Measurements from ENCODE around the gene THBS4.
"Not testable (repeated sequence)": the region's sequence is repeated elsewhere in the genome, so short reads cannot be mapped to it uniquely, and the experiment has no call there.

Gene THBS4

DNA sequence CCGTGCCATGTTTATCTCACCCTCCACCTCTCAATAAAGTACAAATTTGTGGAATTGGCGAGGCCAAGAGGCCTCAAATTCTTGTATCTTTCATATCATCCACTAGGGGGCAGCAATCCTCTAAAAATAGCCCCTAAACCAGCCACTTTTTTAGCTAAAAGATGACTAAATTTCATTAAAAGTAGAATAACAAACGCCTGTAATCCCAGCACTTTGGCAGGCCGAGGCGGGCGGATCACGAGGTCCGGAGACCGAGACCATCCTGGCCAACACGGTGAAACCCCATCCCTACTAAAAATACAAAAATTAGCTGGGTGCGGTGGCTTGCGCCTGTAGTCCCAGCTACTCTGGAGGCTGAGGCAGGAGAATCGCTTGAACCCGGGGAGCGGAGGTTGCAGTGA, 56.6 kb downstream of the THBS4 start:
- H3K4me3 ChIP-seq (ENCODE audit: insufficient read depth, low read depth, low read length, poor library complexity, severe bottlenecking); H3K27me3 ChIP-seq (replicated peaks; ENCODE audit: control insufficient read depth, insufficient read depth, low read length, poor library complexity, severe bottlenecking); H3K9me3 ChIP-seq (ENCODE audit: control insufficient read depth, low read length); H3K36me3 ChIP-seq (ENCODE audit: control insufficient read depth, insufficient read depth, low read length): not testable (repeated sequence)
- peak in 1 of 3 donors; percentile 14 for DNase-seq
- Histone ChIP-seq H3K27ac (ENCODE audit: insufficient read depth, low read length, poor library complexity, severe bottlenecking) (peak overlapping the region; percentile 15), H3K4me1 (ENCODE audit: control insufficient read depth, insufficient read depth, low read length, poor library complexity, severe bottlenecking) (peaks cover 20% of the 10 kb centered on the region)

DNA sequence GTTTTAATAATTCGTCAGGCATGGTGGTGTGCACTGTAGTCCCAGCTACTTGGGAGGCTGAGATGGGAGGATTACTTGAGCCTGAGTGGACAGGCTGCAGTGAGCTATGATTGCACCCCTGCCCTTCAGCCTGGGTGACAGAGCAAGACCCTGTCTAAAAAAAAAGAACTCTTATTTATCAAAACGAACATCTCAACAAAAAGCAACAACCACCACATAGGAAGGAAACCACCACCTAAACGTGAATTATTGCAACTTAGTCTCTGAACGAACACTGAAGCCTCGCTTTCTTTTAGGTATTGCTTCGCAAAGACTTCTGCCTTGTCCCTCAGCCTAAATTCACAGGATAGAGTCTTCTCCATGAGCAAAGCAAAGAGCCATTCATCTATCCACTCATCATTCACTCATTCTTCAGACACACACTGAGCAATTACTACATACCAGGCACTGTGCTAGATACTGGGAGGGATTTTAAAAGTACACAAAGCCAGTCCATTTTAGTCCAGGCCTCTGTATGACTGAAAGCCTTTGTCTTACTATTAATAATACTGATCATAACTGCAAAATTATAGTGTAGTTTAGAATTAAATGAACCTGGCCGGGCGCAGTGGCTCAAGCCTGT, 57.4 kb downstream of the THBS4 start:
- Histone ChIP-seq H3K27ac (ENCODE audit: insufficient read depth, low read length, poor library complexity, severe bottlenecking) (peak overlapping the region; percentile 15), H3K36me3 (ENCODE audit: control insufficient read depth, insufficient read depth, low read length) (no peaks in the 10 kb centered on the region)

DNA sequence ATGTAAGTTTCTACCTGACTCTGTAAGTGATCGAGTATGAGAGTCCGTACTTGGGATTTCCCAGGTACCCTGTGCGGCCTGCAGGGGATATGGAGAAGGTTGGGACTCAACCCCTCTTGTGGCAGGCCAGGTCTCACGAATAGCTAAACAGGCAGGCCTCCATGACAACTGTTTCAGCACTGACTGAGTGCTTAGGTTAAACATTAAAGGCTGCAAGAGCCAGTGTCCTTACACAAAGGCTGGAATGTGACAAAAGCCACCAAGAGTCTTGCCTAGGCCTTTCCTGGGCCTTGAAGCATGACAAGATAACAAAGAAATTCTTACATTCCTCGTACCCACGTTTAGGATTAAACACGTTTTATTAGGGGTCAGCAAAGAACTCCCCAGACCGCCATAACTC, 58.6 kb downstream of the THBS4 start:
- H3K4me1 ChIP-seq (ENCODE audit: control insufficient read depth, insufficient read depth, low read length, poor library complexity, severe bottlenecking) = peaks cover 20% of the 10 kb centered on the region
- H3K4me3 ChIP-seq (ENCODE audit: insufficient read depth, low read depth, low read length, poor library complexity, severe bottlenecking) = no peak overlapping the region
- no peaks in the 10 kb centered on the region for H3K27me3 ChIP-seq (replicated peaks; ENCODE audit: control insufficient read depth, insufficient read depth, low read length, poor library complexity, severe bottlenecking)
- no peaks in the 10 kb centered on the region for H3K36me3 ChIP-seq (ENCODE audit: control insufficient read depth, insufficient read depth, low read length)
- no peak for DNase-seq
- no peaks in the 10 kb centered on the region for H3K9me3 ChIP-seq (ENCODE audit: control insufficient read depth, low read length)
- no peak overlapping the region for H3K27ac ChIP-seq (ENCODE audit: insufficient read depth, low read length, poor library complexity, severe bottlenecking)

More for the DNA sequence above, 57.4 kb downstream of the THBS4 start:
- no peak for DNase-seq
- no peaks in the 10 kb centered on the region for H3K9me3 ChIP-seq (ENCODE audit: control insufficient read depth, low read length)
- H3K4me1 ChIP-seq (ENCODE audit: control insufficient read depth, insufficient read depth, low read length, poor library complexity, severe bottlenecking) = peaks cover 20% of the 10 kb centered on the region
- H3K27me3 ChIP-seq (replicated peaks; ENCODE audit: control insufficient read depth, insufficient read depth, low read length, poor library complexity, severe bottlenecking) = no peaks in the 10 kb centered on the region
- no peak overlapping the region for H3K4me3 ChIP-seq (ENCODE audit: insufficient read depth, low read depth, low read length, poor library complexity, severe bottlenecking)

DNA sequence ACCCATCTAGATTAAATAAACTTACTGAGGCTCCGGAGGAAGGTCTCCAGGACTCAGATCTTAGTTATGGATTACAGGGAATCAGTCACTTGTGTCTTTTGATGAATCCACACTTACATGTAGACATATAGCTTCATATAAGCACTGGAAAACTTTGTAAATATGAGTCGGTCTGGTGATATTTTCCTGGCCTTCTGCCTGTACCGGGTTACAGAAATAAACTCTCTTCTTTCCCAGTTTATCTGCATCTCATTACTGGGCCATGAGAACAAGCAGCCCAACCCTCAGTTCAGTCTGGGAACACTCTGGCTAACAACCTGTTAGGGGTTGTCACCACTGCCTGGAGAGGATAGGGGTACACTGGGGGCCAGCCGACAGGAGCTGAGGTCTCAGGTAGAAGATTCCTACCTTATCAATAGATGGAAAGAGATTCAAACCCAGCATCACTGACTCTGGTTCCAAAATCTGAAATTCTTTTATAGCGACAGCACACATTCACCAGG, 59.1 kb downstream of the THBS4 start:
- Histone ChIP-seq H3K4me3 (ENCODE audit: insufficient read depth, low read depth, low read length, poor library complexity, severe bottlenecking) (no peak overlapping the region), H3K9me3 (ENCODE audit: control insufficient read depth, low read length) (no peaks in the 10 kb centered on the region), H3K27ac (ENCODE audit: insufficient read depth, low read length, poor library complexity, severe bottlenecking) (no peak overlapping the region), H3K4me1 (ENCODE audit: control insufficient read depth, insufficient read depth, low read length, poor library complexity, severe bottlenecking) (peaks cover 20% of the 10 kb centered on the region), H3K27me3 (replicated peaks; ENCODE audit: control insufficient read depth, insufficient read depth, low read length, poor library complexity, severe bottlenecking) (no peaks in the 10 kb centered on the region), H3K36me3 (ENCODE audit: control insufficient read depth, insufficient read depth, low read length) (no peaks in the 10 kb centered on the region)
- no peak for DNase-seq

DNA sequence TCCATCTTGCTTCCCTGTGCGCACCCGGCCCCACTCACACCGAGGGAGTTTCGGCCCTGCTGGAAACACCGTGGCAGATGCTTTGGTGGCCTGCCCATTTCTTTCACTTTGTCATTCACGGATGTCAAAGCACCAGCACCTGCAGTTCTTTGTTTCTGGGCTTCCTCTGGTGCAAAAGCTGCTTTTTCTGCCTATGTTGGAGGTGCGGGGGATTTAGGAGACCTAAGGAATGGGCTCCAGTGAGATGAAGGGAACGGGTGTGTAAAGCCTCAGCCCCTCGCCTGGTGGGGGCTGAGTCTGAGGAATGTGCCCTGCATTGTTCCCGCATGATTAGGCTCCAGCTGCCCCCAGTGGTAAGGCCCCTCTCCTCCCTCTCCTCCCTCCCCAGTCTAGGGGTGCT, 62.3 kb downstream of the THBS4 start:
- H3K4me3 ChIP-seq (ENCODE audit: insufficient read depth, low read depth, low read length, poor library complexity, severe bottlenecking) = no peak overlapping the region
- no peaks in the 10 kb centered on the region for H3K27me3 ChIP-seq (replicated peaks; ENCODE audit: control insufficient read depth, insufficient read depth, low read length, poor library complexity, severe bottlenecking)
- H3K27ac ChIP-seq (ENCODE audit: insufficient read depth, low read length, poor library complexity, severe bottlenecking) = no peak overlapping the region
- peaks cover 10% of the 10 kb centered on the region for H3K4me1 ChIP-seq (ENCODE audit: control insufficient read depth, insufficient read depth, low read length, poor library complexity, severe bottlenecking)
- no peaks in the 10 kb centered on the region for H3K9me3 ChIP-seq (ENCODE audit: control insufficient read depth, low read length)
- no peak for DNase-seq
- no peaks in the 10 kb centered on the region for H3K36me3 ChIP-seq (ENCODE audit: control insufficient read depth, insufficient read depth, low read length)

DNA sequence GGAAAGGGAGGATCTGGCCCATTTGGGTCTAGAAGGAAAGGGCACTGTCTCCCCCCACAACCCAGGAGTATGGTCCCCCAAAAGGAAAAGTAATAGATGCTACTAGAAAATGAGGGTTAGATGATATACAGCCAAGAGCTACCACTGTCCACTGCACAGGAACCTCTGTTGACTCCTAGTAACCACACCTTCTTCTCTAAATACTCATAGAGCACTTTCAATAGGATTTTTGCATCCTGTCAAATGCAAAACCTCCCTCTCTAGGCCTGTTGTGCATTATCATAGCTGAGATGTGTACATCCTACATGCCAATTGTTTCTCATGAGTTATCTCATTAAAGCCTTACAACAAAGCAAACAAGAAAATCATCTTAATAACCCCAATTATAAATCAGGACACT, 66.8 kb downstream of the THBS4 start:
- DNase-seq = no peak
- Histone ChIP-seq H3K27me3 (replicated peaks; ENCODE audit: control insufficient read depth, insufficient read depth, low read length, poor library complexity, severe bottlenecking) (no peaks in the 10 kb centered on the region), H3K9me3 (ENCODE audit: control insufficient read depth, low read length) (no peaks in the 10 kb centered on the region), H3K4me1 (ENCODE audit: control insufficient read depth, insufficient read depth, low read length, poor library complexity, severe bottlenecking) (no peaks in the 10 kb centered on the region), H3K27ac (ENCODE audit: insufficient read depth, low read length, poor library complexity, severe bottlenecking) (no peak overlapping the region), H3K4me3 (ENCODE audit: insufficient read depth, low read depth, low read length, poor library complexity, severe bottlenecking) (no peak overlapping the region), H3K36me3 (ENCODE audit: control insufficient read depth, insufficient read depth, low read length) (no peaks in the 10 kb centered on the region)

DNA sequence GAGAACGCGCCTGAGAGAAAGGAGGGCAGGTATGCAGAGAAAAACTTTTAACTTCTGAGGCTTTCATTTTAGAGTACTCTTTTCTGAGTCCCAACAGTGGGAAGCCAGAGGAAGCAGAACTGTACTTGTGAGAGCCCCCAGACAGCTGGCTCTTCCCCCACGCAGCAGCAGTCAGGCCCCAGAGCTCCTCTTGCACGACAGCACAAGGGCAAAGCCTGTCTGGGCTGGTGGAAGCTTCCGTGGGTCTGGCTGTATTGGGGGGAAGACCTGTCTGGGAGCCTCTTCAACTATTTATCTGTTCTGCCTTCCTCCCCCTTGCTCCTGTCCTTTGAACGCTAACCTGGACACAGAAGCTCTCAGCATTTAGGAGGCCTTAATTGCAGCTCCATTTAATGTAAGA, 68.2 kb downstream of the THBS4 start:
- no peaks in the 10 kb centered on the region for H3K27me3 ChIP-seq (replicated peaks; ENCODE audit: control insufficient read depth, insufficient read depth, low read length, poor library complexity, severe bottlenecking)
- H3K36me3 ChIP-seq (ENCODE audit: control insufficient read depth, insufficient read depth, low read length) = no peaks in the 10 kb centered on the region
- H3K4me1 ChIP-seq (ENCODE audit: control insufficient read depth, insufficient read depth, low read length, poor library complexity, severe bottlenecking) = no peaks in the 10 kb centered on the region
- H3K9me3 ChIP-seq (ENCODE audit: control insufficient read depth, low read length) = no peaks in the 10 kb centered on the region
- H3K27ac ChIP-seq (ENCODE audit: insufficient read depth, low read length, poor library complexity, severe bottlenecking) = no peak overlapping the region
- H3K4me3 ChIP-seq (ENCODE audit: insufficient read depth, low read depth, low read length, poor library complexity, severe bottlenecking) = no peak overlapping the region
- no peak for DNase-seq

DNA sequence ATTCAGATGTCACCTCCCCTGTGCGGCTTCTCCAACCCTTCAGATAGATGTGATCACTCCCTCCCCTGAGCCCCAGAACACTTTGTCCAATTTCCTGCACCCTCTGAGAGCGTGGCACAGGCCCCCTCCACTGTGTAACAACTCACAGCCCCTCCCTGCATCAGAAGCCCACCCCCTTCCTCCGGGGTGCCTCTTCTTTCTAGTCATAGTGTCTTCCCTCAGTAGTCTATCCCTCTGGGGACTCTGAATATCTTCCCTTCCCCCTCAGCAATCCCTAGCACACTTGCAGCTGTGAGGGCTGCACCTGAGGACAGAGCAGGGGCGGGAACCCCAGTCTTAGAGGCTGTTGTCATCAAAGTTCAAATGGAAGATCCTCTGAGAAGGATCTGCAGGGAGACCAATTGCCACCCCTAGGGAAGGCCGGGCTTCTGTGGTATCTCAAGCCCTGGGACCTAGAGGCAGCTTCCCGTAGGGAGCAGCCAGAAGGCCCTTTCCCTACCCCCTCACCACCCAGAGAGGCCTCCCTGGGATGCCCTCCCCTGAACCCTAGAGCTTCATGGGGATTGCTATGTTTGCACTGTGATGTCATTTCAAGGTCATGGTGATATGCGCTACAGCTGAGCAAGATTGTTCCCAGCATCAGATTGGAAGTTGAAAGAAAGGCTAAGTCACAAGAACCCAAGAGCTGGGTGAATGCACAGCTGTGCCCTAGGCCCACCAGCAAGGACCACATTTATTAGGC, 70.7 kb downstream of the THBS4 start:
- DNase-seq = no peak
- no peaks in the 10 kb centered on the region for H3K9me3 ChIP-seq (ENCODE audit: control insufficient read depth, low read length)
- no peaks in the 10 kb centered on the region for H3K27me3 ChIP-seq (replicated peaks; ENCODE audit: control insufficient read depth, insufficient read depth, low read length, poor library complexity, severe bottlenecking)
- H3K36me3 ChIP-seq (ENCODE audit: control insufficient read depth, insufficient read depth, low read length) = no peaks in the 10 kb centered on the region
- no peak overlapping the region for H3K4me3 ChIP-seq (ENCODE audit: insufficient read depth, low read depth, low read length, poor library complexity, severe bottlenecking)
- H3K27ac ChIP-seq (ENCODE audit: insufficient read depth, low read length, poor library complexity, severe bottlenecking) = no peak overlapping the region
- H3K4me1 ChIP-seq (ENCODE audit: control insufficient read depth, insufficient read depth, low read length, poor library complexity, severe bottlenecking) = no peaks in the 10 kb centered on the region

DNA sequence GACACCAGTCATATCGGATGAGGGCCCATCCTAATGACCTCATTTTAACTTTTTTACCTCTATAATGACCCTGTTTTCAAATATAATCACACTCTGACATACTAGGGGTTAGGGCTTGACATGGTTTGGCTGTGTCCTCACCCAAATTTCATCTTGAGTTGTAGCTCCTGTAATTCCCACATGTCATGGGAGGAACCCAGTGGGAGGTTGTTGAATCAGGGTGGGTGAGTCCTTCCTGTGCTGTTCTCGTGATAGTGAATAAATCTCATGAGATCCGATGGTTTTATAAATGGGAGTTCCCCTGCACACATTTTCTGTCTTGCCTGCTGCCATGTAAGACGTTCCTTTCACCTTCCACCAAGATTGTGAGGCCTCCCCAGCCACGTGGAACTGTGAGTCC, 71.8 kb downstream of the THBS4 start:
- no peak for DNase-seq
- no peaks in the 10 kb centered on the region for H3K36me3 ChIP-seq (ENCODE audit: control insufficient read depth, insufficient read depth, low read length)
- no peaks in the 10 kb centered on the region for H3K27me3 ChIP-seq (replicated peaks; ENCODE audit: control insufficient read depth, insufficient read depth, low read length, poor library complexity, severe bottlenecking)
- no peak overlapping the region for H3K27ac ChIP-seq (ENCODE audit: insufficient read depth, low read length, poor library complexity, severe bottlenecking)
- no peaks in the 10 kb centered on the region for H3K9me3 ChIP-seq (ENCODE audit: control insufficient read depth, low read length)
- H3K4me1 ChIP-seq (ENCODE audit: control insufficient read depth, insufficient read depth, low read length, poor library complexity, severe bottlenecking) = no peaks in the 10 kb centered on the region
- H3K4me3 ChIP-seq (ENCODE audit: insufficient read depth, low read depth, low read length, poor library complexity, severe bottlenecking) = no peak overlapping the region

DNA sequence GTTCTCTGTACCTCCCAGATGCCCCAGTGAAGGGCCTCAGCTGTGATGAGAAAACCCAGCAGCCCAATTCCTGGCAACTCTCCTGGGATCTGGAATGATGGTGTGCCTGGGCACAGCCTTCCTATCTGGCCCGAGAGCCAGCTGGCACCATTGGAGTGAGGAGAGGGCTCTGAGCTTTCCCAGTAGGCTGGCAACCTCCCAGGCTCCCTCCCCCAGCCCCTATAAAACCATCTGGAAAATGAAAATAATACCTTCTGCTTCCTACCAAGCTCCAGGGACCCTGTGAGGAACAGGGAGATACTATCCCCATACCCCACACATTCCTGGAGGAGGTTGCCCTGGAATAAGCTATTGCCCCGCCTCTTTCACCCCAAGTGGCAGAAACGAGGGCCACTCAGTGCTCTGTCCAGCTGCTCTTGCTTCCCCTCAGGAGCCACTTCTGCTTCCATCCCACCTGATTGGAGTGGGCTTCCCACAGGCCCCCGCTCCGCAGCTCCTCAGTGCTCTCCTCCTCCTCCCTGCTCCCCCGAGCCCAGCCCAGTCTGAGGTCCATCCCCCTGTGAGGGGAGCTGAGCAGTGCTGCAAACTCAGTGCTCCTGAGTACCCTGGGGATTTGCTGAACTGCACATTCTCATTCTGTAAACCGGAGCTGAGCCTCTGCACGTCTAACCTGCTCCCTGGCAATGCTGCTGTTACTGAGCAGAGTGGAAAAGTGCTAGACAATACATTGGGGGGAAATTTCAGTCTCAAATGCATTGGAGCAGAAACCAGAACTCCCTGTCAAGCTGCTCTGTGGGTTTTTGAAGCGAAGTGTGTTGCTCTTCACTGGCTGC, 74.7 kb downstream of the THBS4 start:
- no peaks in the 10 kb centered on the region for H3K27me3 ChIP-seq (replicated peaks; ENCODE audit: control insufficient read depth, insufficient read depth, low read length, poor library complexity, severe bottlenecking)
- no peaks in the 10 kb centered on the region for H3K4me1 ChIP-seq (ENCODE audit: control insufficient read depth, insufficient read depth, low read length, poor library complexity, severe bottlenecking)
- H3K9me3 ChIP-seq (ENCODE audit: control insufficient read depth, low read length) = no peaks in the 10 kb centered on the region
- peaks cover 3% of the 10 kb centered on the region for H3K36me3 ChIP-seq (ENCODE audit: control insufficient read depth, insufficient read depth, low read length)
- H3K4me3 ChIP-seq (ENCODE audit: insufficient read depth, low read depth, low read length, poor library complexity, severe bottlenecking) = no peak overlapping the region
- DNase-seq = no peak
- H3K27ac ChIP-seq (ENCODE audit: insufficient read depth, low read length, poor library complexity, severe bottlenecking) = no peak overlapping the region
